CD4-positive, alpha-beta T cell treated with Interferon gamma for 1 hour (primary cell): ENCODE data around the gene TTC33.
"Not testable (repeated sequence)": the region's sequence is repeated elsewhere in the genome, so short reads cannot be mapped to it uniquely, and the experiment has no call there.

Source experiments
- DNase-seq: peaks from one replicate; pipeline ENCODE4 v3.0.0-alpha.2; 2020

Gene TTC33

DNA sequence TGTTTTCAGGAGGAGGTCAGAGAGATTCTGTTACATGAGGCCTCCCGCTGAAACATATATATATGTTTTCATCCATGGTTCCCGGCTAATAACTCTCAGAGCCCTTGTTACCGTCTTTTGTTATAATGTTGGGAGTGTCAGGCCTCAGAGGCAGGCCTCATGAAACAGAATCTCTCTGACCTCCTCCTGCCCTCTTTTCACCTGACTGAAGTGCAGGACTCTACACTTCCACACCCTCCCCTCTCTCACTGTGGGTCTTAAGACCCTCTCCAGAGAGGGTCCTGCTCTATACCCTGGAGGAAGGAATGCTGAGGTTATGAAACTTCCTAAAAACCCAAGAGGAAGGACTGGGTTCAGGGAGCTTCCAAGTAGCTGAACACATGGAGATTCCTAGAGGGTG is 104.6 kb downstream of the TTC33 start:
- no peak for DNase-seq

DNA sequence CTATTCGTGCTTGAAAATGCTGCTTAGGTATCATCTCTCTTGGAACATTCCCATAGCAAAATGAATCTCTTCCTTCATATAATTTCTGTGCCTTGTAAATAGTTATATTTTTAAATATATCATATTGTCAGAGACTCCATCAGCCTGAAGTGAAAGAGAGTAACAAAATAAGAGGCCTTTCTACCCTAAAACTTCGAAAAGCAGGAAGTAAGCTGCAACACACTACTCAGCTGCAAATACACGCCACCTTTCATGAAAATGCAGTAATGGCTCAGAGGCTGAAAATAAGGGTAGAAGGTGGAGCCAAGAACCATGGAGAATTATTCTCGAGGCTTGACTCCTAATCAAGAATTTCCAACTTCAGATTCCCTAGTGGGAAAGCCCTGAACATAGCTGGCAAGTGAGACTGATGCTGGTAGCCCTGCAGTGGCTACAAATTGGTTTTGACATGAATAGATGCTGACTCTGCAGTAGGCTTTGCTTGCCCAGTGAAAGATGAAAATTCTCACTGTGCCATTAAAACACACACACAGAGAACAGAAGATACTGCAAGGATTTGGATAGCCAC is 106.2 kb downstream of the TTC33 start:
- no peak for DNase-seq

DNA sequence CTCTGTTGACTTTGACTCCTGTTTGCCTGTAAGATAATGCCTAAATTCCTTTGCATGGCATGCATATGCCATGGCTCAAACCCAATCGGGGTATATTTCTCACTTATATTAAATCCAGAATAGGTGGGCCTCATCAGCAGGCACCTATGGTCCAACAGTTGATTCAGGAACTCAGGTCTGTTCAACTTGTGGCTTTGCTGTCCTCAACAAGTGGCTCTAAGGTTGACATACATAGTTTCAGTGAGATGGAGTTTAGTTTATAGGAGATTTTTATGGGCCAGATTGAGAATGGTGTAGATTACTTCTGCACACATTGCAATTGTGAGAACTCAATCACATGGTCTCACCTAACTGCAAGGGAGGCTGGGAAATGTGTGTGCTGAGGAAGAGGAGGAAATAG is 107.6 kb downstream of the TTC33 start:
- no peak for DNase-seq

DNA sequence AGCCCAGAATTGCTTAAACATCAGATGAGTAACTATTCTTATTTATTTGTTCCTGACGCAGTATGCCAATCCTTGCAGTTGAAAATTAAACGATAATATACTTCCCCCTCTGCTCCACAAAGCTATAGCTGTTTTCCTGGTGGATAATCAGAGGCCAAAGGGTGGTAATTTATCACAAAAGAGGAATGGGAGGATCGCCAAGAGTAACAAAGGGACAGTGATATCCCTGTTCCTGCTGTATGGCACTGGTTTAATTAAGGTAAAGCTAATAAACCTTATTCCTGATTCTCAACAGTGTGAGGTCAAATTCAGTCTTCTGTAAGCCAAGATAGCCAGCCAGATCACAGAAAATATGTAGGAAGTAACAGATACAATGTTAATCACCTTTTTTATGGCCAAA is 109.5 kb downstream of the TTC33 start:
- DNase-seq, result no peak

DNA sequence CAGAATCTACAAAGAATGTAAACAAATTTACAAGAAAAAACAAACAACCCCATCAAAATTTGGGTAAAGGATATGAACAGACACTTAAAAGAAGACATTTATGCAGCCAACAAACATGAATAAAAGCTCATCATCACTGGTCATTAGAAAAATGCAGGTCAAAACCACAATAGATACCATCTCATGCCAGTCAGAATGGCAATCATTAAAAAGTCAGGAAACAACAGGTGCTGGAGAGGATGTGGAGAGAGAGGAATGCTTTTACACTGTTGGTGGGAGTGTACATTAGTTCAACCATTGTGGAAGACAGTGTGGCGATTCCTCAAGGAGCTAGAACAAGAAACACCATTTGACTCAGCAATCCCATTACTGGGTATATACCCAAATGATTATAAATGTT is 116.2 kb downstream of the TTC33 start:
- not testable (repeated sequence) for DNase-seq

DNA sequence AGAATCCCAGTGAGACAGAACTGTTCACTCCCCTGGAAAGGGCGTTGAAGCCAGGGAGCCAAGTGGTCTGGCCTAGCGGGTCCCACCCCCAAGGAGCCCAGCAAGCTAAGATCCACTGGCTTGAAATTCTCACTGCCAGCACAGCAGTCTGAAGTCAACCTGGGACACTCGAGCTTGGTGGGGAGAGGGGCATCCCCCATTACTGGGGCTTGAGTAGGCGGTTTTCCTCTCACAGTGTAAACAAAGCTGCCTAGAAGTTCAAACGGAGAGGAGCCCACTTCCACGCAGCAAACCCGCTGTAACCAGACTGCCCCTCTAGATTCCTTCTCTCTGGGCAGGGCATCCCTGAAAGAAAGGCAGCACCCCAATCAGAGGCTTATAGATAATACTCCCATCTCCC is 121.2 kb downstream of the TTC33 start:
- DNase-seq, result no peak

DNA sequence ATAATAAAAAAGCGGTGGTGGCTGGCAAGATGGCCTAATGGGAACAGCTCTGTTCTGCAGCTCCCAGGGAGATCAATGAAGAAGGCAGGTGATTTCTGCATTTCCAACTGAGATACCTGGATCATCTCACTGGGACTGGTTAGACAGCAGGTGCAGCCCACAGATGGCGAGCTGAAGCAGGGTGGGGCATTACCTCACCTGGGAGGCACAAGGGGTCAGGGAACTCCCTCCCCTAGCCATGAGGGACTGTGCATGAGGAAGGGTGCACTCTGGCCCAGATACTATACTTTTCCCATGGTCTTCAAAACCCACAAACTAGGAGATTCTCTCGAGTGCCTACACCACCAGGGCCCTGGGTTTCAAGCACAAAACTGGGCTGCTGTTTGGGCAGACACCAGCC is 121.6 kb downstream of the TTC33 start:
- DNase-seq, result no peak

DNA sequence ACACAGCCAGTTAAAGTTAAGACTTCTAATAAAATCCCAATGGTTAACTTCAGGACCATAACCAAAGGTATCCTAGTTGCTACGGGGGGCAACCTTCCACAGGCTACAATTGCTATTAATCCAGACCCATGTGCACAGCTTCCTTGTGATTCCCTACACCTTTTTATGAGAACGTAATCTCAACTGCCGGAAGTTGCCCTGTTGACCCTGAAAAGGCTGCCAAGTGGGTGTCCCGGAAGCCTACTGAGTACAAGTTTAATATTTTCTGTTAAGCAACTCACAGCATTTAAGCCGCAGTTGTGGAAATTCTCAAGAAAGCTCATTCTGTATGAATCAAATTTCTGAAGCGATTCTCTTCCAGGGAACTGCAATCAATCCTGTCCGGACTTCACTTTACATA is 124.5 kb downstream of the TTC33 start:
- DNase-seq, result no peak

DNA sequence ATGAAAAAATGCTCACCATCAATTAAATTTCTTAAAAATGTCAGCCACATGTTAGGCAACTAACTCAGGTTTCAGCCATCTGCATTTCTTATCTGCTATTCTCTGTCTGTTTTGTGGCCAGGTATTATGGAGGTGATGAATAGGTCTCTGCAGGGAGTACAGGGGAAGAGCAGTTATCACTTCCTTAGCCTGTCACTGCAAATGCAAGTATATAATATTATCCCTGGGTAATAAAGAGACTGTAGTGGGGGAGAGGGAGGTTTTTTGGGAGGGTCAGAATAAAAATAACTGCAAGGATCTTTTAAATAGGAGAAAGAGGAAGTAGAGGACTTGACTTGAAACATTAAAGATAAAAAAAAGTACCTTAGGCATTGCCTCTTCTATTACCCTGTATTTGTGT is 125.6 kb downstream of the TTC33 start:
- DNase-seq, result no peak

DNA sequence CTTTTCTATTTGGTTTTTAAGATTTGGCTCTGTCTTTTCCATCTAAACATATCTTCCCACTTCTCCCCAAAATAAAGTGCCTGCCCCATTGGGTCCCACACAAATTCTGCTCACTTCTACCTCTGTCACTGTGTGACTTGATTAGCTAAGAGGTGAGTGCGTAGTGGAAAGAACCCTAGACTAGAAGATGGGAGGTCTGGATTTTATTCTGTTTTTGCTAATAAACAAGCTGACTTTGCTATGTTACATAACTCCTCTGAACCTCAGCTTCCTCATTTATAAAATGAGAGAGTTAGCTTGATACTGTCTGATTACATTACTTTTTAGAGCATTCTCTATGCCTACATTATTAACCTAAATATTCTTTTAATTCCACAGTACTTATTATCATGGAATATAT is 127.4 kb downstream of the TTC33 start:
- DNase-seq, result no peak

DNA sequence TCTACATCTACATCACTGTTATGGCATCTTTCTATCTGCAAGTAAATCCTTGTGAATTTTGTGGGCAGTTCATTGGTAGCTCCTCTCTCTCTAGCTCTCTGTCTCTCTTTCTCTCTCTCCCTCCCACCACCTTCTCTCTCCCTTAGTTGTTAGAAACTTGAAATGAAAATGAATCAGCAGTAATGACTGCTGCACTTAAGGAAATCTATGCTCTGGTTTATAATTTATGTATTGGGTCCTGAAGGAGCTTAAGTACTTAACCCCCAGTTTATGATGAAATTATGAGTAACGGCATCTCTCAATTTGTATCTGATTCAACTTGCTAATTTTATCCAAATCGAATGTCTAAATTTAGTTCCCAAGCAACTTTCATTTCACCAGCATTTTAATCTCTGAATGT is 128.1 kb downstream of the TTC33 start:
- DNase-seq, result no peak

DNA sequence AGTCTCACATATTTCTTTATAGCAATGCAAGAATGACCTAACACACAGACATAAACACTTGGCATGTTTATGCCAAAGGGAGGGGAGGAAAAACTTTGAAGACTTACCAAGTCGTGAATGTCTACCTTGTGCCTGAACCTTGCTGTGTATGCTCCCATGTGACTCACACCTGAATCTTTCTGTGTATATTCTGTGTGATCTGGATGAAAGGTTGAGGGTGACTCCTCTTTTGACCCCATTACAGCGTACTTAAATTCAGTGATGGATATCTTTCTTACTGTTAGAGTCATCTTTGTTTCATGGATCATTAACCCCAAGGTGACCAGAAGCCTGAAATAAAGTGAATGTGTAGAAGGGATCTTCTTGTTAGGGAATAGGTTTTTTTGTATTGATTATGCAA is 129.0 kb downstream of the TTC33 start:
- DNase-seq, result no peak

DNA sequence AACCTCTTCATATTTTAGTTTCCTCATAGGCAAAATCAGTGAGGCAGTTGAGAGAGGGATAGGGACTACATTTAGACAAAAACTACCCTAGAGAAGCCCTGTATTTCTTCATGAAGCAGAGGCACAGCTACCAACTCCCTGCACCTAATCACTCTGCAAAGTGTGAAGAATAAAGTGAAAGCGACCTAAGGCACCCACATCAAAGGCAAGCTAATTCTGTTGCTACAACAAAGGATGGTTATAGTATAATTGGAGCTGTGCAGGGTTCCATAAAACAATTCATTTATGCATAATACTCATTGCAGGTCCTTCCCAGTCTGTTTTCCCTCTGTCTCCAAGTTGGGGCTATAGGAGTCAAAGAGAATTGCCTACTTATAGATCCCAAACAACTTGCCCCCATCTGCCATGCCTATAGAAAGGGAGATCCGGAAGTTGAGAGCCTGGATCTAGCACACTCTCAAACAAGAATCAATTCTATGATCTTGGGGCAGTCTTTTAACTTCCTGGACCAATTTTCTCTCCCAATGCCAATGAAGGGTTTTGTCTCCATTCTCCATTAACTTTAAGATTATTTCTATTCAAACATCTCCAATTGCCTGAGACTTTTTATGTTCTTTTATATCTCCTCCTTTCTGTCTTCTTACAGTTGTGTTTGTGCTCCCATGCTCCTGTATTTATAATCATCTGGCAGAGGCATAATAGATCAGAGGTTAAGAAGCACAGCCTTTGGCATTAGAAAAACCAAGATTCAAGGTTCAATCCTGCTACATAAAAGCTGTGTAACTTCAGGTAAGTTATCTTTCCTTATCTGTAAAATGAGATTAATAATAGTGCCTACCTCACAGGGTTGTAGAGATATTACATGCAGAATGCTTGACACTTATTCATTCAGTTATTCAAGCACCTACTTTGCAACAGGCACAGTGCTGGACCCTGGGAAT is 132.0 kb downstream of the TTC33 start:
- no peak for DNase-seq

DNA sequence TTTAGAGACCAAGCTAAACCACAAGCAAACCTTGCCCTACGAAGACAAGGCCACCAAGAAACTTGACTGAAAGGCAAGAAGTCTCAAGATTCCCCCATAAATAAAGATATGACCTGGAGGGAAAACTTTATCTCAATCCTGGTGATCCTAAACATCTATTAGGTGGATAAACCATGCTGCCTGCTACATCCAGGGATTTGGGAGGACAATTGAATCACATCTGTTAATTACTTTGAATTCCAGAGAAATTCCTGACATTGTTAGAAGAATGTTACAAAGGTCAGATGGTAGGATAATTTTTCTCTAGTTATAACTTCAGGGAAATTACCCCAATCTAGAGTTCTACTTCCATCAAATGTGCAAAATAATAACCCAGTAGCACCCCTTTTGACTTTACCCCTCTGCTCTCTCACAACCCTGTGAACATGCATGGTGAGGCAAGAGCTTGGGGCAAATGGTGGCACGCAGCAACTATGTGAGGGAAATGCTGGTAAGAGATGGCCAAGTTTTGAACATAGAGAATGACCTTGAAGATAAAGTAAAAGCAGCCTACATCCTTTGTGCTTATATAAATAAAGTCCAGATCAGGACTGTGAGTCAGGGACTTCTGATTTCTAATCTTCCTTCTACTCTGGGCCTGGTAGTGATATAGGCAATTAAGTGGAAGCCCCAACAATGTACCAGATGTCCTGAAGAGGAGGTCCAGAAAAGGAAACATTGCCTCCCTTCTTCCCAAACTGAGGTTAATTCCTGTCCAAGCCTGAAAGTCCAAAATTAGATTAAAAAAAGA is 133.1 kb downstream of the TTC33 start:
- no peak for DNase-seq

DNA sequence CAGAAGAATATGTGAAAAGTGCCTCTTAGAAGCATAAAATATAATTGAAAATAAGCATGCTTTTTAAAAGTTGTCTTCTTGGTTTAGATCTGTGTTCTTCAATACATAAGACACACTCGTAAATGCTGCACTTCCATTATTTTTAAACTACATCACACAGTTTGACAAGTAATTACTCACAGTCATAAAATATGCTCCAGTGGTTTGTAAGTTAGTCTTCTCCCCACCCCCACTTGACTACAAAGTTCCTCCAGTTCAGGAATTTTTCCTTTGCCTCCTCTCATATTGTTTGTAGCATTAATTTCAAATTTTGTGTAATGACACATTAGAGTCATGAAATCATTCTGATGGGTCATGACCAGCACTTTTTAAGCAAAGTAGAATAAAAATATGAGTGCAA is 136.3 kb downstream of the TTC33 start:
- DNase-seq, result no peak

DNA sequence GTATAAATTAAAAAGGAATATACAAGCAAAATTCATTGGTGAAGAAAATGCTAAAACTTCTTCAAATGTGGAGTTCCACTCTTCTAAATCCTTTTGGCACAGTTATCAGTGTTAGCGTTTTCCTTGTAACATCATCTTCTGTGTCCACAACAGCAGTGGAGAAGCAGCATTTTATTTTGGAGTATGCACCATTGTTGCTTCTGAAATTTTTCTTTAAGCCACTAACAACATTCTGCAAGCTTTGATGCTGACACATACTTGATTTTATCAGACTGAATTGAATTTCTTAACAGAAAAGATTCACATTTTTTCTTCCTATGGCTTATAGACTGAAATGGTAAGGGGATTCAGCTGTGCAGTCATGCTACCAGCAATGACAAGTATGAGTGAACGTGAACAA is 136.8 kb downstream of the TTC33 start:
- DNase-seq, result no peak

DNA sequence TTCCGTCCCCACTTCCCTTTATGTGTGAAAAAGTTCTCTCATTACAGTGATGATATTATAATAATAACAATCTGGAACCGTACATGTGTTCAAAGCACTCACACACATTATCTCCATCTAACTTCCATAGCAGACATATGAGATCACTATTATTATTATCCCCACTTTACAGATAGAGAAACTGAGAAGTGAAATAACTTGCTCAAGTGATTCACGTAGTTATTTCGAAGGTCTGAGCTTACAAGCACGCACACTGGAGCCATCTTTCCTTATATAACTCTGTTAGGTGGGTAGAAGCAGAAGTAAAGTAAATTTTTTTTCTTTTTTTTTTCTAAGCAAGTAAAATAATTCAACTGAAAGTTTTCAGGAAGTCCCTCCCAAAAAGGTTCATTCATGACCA is 139.0 kb downstream of the TTC33 start:
- DNase-seq, result no peak

DNA sequence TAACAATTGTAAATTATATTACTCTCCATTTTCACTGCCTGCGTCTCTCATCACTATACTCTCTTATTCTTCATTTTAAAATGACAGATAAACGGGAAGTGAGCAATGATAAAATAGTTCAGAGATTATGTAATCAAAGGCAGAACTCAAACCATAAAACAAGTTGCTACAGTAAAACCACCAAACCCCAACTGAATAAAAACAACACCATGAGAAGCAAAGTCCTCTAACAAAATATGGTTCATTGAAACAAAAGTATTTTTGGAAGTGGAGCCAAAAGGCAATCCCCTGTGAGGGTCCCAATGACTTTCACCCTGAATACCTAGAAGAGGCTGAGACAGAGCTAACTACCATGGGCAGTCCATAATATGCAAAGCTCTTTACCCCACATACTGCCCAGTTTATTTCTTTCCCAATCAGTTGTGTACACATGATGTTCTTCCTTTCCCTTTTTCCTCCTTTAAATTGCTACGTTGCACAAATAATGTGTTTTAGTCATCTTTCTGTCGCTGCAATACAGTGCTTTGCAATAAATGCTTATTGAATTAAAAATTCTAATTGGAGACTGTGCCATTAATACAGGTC is 140.1 kb downstream of the TTC33 start:
- no peak for DNase-seq

DNA sequence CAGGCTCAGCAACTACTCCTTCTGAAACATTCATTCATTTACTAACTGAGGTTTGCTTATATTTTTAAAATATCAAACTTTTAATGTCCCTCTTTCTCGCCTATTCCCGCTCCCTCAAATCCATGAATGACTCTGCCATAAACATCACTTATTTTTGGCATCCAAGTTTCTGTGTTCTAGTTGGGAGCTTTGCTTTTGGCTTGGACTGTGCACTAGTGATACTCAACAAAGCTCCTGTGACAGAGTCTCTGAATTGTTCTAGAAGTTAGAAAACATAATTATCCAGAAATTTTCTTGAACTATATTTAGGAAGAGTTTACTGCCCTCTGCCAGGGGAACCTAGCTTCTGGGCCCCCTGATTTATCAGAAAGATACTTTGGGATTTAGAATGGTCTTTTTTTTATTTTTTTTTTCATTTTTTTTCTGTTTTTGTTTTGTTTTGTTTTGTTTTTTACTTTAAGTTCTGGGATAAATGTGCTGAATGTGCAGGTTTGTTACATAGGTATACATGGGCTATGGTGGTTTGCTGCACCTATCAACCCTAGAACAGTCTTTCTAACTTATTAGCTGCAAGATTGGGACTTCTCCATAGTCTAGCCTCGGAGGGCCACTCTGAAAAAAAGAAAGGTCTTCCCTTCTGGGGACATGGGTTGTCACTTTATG is 140.7 kb downstream of the TTC33 start:
- DNase-seq, result no peak

DNA sequence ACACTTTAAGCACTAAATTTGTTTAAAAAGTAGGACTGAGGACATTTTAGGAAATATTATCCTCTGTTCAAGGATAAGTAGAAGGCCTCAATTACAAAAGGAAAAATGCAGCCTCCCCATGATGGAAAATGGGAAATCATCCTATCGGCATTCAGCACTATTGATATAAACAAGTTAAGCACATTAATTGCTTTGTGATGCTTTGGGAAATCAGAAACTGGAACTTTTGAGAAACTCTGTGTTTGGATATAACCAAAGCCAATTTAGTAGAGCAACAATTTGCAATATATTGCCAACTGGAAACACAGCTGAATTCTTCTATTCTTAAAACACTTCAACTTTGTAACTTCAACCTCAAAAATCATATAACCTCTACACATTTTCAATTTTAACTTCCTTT is 141.3 kb downstream of the TTC33 start:
- no peak for DNase-seq

DNA sequence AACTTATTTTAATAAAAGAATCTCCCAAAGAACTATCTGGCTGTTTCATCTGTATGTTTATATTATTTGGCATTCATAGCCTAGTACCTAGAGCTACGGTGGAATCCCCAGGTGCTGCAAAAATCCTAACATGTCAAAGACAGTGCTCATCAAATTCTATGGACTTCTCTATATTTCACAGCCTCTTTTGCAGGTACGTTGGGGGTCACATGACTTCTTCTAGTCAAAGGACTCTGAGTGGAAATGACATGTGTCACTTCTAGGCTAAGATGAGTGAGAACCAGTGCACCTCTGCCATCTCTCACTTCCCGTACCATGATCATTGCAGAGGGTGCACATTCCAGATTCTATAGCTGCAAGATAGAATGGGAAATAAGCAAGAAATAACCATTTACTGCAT is 148.6 kb downstream of the TTC33 start:
- DNase-seq, result no peak

DNA sequence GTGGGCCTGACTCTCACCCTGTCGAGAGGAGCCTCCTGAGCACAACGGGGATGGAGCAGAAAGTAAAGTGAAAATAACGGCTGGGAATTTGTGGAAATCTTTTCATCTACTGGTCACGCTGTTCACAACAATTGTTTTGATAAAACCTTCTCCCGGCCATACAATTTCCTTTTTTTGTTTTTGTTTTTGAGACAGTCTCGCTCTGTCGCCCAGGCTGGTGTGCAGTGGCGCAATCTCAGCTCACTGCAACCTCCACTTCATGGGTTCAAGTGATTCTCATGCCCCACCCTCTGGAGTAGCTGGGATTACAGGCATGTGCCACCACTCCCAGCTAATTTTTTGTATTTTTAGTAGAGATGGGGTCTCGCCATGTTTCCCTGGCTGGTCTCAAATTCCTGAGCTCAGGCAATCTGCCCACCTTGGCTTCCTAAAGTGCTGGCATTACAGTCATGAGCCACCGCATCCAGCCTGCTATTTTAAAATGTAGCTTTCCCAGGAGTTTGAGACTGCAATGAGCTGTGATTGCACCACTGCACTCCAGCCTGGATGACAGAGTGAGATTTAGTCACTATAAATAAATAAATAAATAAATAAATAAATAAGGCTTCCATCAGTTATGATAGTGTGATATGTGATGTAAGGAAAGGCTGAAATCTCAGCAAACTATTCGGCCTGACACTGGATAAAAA is 149.5 kb downstream of the TTC33 start:
- DNase-seq, result no peak
